Endodermal cell (in vitro differentiated cells): ENCODE data around the gene SLC49A4. TPM values are rescaled to one million over a fixed set of nuclear protein-coding genes. Genes with fewer than 3 reads are reported as not detected.

ENCODE experiments used
- DNase-seq: peaks from one replicate; pipeline ENCODE4 v3.0.0-alpha.2; 2017
- H3K27ac ChIP-seq: 2 replicates; pipeline ENCODE4 v1.5.1; 2013; ENCODE audit warnings: mild to moderate bottlenecking, low read depth, low read length, moderate library complexity
- H3K27me3 ChIP-seq: 2 replicates; pipeline ENCODE4 v1.6.1; 2013; ENCODE audit warnings: mild to moderate bottlenecking, low read length, moderate library complexity; ENCODE audit not compliant: insufficient read depth, control insufficient read depth, poor library complexity, severe bottlenecking
- H3K36me3 ChIP-seq: 2 replicates; pipeline ENCODE4 v1.7.0; 2013; ENCODE audit warnings: mild to moderate bottlenecking, low read length, moderate library complexity; ENCODE audit not compliant: control insufficient read depth, insufficient read depth
- H3K4me1 ChIP-seq: one replicate; pipeline ENCODE4 v1.7.0; 2013; ENCODE audit warnings: low read length; ENCODE audit not compliant: control insufficient read depth, insufficient read depth
- H3K4me3 ChIP-seq: 2 replicates; pipeline ENCODE4 v1.5.1; 2013; ENCODE audit warnings: mild to moderate bottlenecking, low read length, moderate library complexity
- H3K9ac ChIP-seq: 2 replicates; pipeline ENCODE4 v1.6.1; 2013; ENCODE audit warnings: mild to moderate bottlenecking, low read length, moderate library complexity; ENCODE audit not compliant: poor library complexity, severe bottlenecking; ENCODE audit errors: extremely low read depth
- H3K9me3 ChIP-seq: 2 replicates; pipeline ENCODE4 v1.6.1; 2013; ENCODE audit warnings: mild to moderate bottlenecking, low read length, moderate library complexity; ENCODE audit not compliant: control insufficient read depth
- H3K27ac Mint-ChIP-seq: 2 replicates; pipeline ENCODE4 v1.8.0; 2020; ENCODE audit warnings: mixed read lengths
- H3K27me3 Mint-ChIP-seq: 2 replicates; pipeline ENCODE4 v1.8.0; 2021; ENCODE audit warnings: mild to moderate bottlenecking, mixed read lengths; ENCODE audit not compliant: insufficient read depth
- H3K36me3 Mint-ChIP-seq: 2 replicates; pipeline ENCODE4 v1.8.0; 2020; ENCODE audit warnings: low read depth, mixed read lengths
- H3K4me1 Mint-ChIP-seq: 2 replicates; pipeline ENCODE4 v1.8.0; 2020; ENCODE audit warnings: mixed read lengths
- H3K4me3 Mint-ChIP-seq: 2 replicates; pipeline ENCODE4 v1.8.0; 2020; ENCODE audit warnings: mild to moderate bottlenecking, moderate library complexity, mixed read lengths
- H3K9me3 Mint-ChIP-seq: 2 replicates; pipeline ENCODE4 v1.8.0; 2020; ENCODE audit warnings: mild to moderate bottlenecking, mixed read lengths
- WGBS, 2 experiments: methylation state at CpG; one replicate each; pipeline versions ENCODE4 v1.1.5 to v1.1.7; 2013; ENCODE audit warnings: missing lambda C conversion rate in 2 of 2, mixed read lengths in 1 of 2; ENCODE audit not compliant: insufficient coverage in 1 of 2, insufficient read length in 1 of 2; 5-methylcytosine and 5-hydroxymethylcytosine counted together
- total RNA-seq, 2 donors: library from RNA; stranded (reverse); fragmentation: NEBNext Ultra II Directional in 1 of 2; extraction: Animal tissue kit (Norgen Biotek cat#: 25700) in 1 of 2; gene quantifications; 2 replicates in 1 of 2; 3 replicates in 1 of 2; pipeline ENCODE4 v1.2.1, GENCODE V29; 2021
- TF ChIP-seq, protein P1 (sequence below): fragments of 200-600 bp; sonication (generic); conservative IDR thresholded peaks from 2 replicates; pipeline ENCODE4 v1.5.0; 2021; ENCODE audit warnings: antibody characterized with exemption, mild to moderate bottlenecking

Gene SLC49A4
- total RNA-seq, 2 donors from 2014 or later = 12.2 to 14.9 TPM

DNA sequence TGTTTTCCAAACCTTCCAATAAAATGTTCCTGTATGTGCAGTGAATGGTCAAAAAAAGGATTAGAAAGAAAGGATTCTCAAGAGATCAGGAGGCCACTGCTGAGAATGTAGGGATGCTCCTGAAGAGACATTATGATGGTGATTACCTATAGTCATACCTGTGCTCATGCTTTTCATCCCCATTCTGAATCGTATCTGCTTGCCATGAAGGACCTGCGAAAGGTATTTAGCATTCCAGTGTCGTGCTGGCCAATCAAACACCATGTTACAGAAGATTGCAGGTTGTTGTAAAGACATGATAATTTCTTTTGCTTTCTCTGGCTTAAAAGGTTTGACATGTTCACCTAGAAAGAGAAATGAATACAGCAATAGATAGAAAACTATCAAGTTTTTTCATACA, 17.3 kb upstream of the SLC49A4 start:
- Histone ChIP-seq H3K4me1 (no peaks in the 10 kb centered on the region), H3K27me3 (no peaks in the 10 kb centered on the region), H3K27ac (no peak overlapping the region), H3K9ac (no peak overlapping the region), H3K36me3 (peaks cover 3% of the 10 kb centered on the region), H3K4me3 (no peak overlapping the region), H3K9me3 (peaks cover 12% of the 10 kb centered on the region)
- Mint-ChIP-seq H3K4me3 (no peak overlapping the region), H3K4me1 (no peaks in the 10 kb centered on the region), H3K27me3 (no peaks in the 10 kb centered on the region), H3K27ac (no peak overlapping the region), H3K9me3 (peaks cover 10% of the 10 kb centered on the region), H3K36me3 (peaks cover 12% of the 10 kb centered on the region)
- TF ChIP-seq, protein P1, sequence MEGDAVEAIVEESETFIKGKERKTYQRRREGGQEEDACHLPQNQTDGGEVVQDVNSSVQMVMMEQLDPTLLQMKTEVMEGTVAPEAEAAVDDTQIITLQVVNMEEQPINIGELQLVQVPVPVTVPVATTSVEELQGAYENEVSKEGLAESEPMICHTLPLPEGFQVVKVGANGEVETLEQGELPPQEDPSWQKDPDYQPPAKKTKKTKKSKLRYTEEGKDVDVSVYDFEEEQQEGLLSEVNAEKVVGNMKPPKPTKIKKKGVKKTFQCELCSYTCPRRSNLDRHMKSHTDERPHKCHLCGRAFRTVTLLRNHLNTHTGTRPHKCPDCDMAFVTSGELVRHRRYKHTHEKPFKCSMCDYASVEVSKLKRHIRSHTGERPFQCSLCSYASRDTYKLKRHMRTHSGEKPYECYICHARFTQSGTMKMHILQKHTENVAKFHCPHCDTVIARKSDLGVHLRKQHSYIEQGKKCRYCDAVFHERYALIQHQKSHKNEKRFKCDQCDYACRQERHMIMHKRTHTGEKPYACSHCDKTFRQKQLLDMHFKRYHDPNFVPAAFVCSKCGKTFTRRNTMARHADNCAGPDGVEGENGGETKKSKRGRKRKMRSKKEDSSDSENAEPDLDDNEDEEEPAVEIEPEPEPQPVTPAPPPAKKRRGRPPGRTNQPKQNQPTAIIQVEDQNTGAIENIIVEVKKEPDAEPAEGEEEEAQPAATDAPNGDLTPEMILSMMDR = no peak
- WGBS, 2 experiments = 77 to 84% methylated on average over 3 of the region's 3 CpGs
- peak; percentile 61 for DNase-seq

DNA sequence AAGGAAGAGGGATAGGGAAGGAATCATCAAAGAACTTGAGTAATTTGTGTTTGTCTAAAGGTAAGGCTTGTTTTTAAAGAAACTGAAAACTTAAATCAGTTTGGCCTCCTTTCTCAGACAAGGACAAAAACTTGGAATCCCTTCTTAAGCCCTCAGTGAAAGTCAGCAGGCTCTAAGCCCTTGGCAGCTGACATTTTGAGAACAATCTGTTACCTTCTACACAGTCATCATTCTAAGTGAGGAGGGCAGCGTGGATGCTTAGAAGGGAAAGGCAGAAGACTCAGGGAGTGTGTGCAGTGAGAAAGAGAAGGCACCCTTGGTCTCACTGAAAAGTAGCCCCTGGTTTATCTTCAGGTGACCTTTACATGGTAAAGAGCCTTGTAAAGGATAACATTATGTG, 12.1 kb upstream of the SLC49A4 start:
- H3K27me3 Mint-ChIP-seq = no peaks in the 10 kb centered on the region
- DNase-seq = no peak
- H3K4me3 Mint-ChIP-seq = no peak overlapping the region
- H3K9me3 Mint-ChIP-seq = peaks cover 10% of the 10 kb centered on the region
- H3K4me1 Mint-ChIP-seq = no peaks in the 10 kb centered on the region
- H3K27ac ChIP-seq = no peak overlapping the region
- H3K4me1 ChIP-seq = no peaks in the 10 kb centered on the region
- peaks cover 12% of the 10 kb centered on the region for H3K9me3 ChIP-seq
- TF ChIP-seq, protein P1 = no peak
- no peak overlapping the region for H3K4me3 ChIP-seq
- no peak overlapping the region for H3K9ac ChIP-seq
- peaks cover 10% of the 10 kb centered on the region for H3K36me3 Mint-ChIP-seq
- 100% methylated on average over 1 of the region's 1 CpG; no CpG with 5 or more reads in 1 of the 2 experiments for WGBS, 2 experiments
- no peak overlapping the region for H3K27ac Mint-ChIP-seq
- H3K27me3 ChIP-seq = no peaks in the 10 kb centered on the region
- peaks cover 3% of the 10 kb centered on the region for H3K36me3 ChIP-seq

DNA sequence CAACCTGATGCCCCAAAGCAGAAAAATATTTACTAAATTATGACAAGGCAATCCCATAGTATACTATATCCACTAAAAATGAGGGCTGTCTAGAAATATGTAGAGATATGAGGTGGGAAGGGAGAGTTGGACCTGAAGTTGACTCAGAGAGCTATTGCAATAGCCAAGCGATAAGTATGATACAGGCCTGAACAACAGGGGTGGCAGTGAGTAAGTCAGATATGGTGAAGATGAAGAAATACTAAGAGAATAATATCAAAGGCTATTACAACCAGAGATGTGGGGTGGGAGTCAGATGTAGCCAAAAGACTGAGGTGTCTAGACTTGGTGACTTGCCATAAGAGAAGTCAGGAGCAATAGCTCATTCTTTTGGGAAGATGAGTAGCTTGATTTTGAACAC, 10.4 kb upstream of the SLC49A4 start:
- Histone ChIP-seq H3K9ac (no peak overlapping the region), H3K4me3 (no peak overlapping the region), H3K27me3 (no peaks in the 10 kb centered on the region), H3K36me3 (peaks cover 3% of the 10 kb centered on the region), H3K4me1 (no peaks in the 10 kb centered on the region), H3K9me3 (peaks cover 12% of the 10 kb centered on the region), H3K27ac (no peak overlapping the region)
- 94 to 100% methylated on average over 1 of the region's 1 CpG for WGBS, 2 experiments
- Mint-ChIP-seq H3K4me1 (no peaks in the 10 kb centered on the region), H3K27ac (no peak overlapping the region), H3K4me3 (no peak overlapping the region), H3K9me3 (peaks cover 10% of the 10 kb centered on the region), H3K36me3 (peaks cover 10% of the 10 kb centered on the region), H3K27me3 (no peaks in the 10 kb centered on the region)
- no peak for DNase-seq
- TF ChIP-seq, protein P1 = no peak
